IPS-18c (cell line): ENCODE results near the gene ZNF500.
"Not testable (repeated sequence)": the region's sequence is repeated elsewhere in the genome, so short reads cannot be mapped to it uniquely, and the experiment has no call there.

ENCODE experiments used
- H3K4me3 ChIP-seq: 2 replicates; pipeline ENCODE4 v1.7.0; 2013; ENCODE audit warnings: low read depth, mild to moderate bottlenecking, low read length, moderate library complexity; ENCODE audit not compliant: insufficient read depth
- H3K9me3 ChIP-seq: one replicate; pipeline ENCODE4 v1.6.1; 2013; ENCODE audit warnings: mild to moderate bottlenecking, low read length, moderate library complexity; ENCODE audit not compliant: control insufficient read depth, insufficient read depth

ZNF500 gene

DNA sequence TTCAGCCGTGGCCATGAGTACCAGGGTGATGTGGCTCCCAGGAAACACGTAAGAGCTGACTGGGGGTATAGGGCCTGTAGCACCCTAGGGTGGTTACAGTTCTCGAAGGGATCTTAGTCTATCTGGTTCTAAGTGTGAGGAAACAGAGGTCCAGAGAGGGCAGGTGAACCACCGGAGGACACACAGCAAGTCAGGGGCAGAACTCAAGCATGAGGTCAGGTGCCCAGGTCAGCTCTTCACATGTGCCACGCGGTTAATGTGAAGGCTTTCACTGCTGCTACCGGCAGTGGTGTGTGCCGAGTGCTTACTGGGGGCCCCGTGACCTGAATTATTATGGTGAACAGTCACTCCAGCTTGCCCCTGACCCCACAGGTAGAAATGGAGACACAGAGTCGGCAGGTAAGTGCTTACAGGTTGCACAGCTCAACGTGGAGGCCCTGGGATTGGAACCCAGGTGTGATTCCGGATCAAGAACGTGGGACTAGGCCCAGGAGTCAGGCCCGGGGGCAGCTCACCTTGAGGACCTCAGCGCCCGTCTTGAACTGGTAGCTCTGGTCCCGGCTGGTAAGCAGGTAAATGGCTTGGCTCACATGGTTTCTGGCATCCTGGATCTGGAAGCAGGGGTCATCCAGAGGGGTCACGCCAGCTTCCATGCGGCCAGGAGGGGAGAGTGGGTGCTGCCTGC, 32.4 kb upstream of the ZNF500 start:
- Histone ChIP-seq H3K4me3 (no peak overlapping the region), H3K9me3 (no peaks in the 10 kb centered on the region)

- H3K9me3 ChIP-seq = no peaks in the 10 kb centered on the region
- H3K4me3 ChIP-seq = no peak overlapping the region
These were observed 31.5 kb upstream of the ZNF500 start for GRCh38 chr16:4798456-4798855.

DNA sequence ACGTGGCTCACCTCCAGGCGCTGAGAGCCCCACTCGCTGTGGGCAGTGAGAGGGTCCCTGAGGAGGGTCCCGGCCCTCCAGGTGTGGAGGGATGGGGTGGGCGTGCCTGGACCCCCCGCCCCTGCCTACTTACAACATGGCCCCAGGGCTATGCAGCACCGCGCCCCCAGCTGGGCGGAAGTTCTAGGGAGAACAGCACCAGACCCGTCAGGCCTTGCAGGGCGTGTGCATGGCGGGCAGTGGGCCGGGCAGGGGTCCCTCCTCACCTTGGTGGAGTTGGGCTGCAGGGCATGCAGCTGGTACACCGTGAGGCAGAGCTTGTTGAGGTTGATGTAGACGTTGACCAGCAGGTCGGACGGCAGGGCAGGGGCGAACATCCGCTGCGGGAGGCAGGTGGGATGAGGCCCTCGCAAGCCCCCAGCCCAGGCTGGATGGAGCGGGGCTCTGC, 30.9 kb upstream of the ZNF500 start:
- Histone ChIP-seq H3K4me3 (no peak overlapping the region), H3K9me3 (no peaks in the 10 kb centered on the region)

GRCh38 chr16:4796982-4797804, 30.2 kb upstream of the ZNF500 start:
- Histone ChIP-seq H3K4me3 (no peak overlapping the region), H3K9me3 (no peaks in the 10 kb centered on the region)

DNA sequence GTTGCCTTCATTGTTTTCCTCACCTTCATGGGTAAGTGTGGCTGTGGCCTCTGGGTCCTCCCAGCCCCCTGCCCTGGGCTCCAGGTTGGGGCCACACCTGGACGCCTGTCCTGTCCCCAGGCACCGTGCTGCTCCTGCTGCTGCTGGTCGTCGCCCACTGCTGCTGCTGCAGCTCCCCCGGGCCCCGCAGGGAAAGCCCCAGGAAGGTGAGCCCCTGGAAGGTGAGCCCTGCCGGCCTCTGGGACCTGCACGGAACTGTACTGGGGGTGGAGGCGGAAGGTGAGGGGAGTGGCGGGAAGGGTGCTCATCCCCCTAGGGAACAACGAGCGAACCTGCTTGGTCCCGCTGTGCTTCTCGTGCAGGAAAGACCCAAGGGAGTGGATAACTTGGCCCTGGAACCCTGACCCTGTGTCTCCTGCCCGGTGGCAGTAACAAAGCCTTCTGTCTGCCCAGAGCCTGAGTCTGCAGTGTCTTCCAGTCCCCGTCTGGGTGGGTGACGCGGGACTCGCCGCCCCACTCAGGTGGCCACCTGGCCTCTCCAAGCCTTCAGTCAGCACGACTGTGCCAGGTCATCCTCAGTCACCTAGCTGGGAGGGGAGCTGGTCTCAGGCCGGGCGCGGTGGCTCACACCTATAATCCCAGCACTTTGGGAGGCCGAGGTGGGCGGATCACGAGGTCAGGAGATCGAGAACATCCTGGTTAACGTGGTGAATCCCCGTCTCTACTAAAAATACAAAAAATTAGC, 29.0 kb upstream of the ZNF500 start:
- H3K4me3 ChIP-seq = no peak overlapping the region
- no peaks in the 10 kb centered on the region for H3K9me3 ChIP-seq

DNA sequence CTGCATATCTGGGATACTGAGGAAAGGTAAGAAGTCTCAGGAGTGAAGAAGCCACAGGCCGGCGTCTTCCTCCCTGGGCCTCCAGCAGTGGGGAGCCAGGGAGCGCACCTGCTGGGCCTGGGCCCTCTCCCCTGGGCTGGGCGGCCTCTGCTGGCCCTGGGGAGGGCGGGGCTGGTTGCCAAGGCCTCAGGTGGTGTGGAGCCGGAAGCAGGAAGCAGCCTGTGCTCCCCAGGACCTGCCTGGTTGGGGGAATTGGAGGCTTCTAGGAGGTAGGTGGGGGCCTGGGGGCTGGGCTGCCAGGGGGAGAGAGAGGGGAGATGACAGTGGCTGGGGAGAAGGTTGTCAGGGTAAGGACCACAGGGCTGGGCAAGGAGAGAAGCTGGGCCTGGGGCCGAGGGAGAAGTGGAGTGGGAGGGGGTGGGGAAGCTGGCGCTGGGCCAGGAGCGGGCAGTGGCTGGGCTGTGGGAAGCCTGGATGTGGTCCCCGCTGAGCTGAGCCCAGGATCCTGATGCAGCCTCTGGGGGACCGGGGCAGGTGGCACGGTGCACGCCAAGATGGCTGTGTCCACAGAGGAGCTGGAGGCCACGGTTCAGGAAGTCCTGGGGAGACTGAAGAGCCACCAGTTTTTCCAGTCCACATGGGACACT, 28.3 kb upstream of the ZNF500 start, which contains the start of gene SMIM22:
Gene SMIM22 (plus strand): TSS at position 189 of the 647 bp plus-strand sequence. CDS start 366 bp downstream, at position 555.
- no peak within 1 kb of the TSS for H3K4me3 ChIP-seq
- no peaks in the 10 kb centered on the region for H3K9me3 ChIP-seq

DNA sequence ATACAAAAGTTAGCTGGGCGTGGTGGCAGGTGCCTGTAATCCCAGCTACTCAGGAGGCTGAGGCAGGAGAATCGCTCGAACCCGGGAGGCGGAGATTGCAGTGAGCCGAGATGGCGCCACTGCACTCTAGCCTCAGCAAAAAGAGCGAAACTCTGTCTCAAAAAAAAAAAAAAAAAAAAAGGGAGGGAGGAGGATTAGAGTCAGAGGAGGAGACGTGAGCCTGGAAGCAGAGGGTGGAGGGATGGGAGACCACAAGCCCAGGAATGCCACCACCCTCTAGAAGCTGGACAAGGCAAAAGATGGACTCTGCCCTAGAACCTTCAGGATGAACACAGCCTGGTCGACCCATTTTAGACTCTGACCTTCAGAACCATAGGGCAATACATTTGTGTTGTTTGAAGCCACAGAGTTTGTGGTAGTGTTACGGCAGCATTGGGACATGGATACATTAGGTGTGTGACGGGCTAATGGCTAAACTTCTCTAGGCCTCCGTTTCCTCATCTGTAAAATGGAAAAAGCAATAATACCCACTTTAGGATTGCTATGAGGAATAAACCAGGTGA, 26.1 kb upstream of the ZNF500 start:
- Histone ChIP-seq H3K9me3 (no peaks in the 10 kb centered on the region), H3K4me3 (no peak overlapping the region)

DNA sequence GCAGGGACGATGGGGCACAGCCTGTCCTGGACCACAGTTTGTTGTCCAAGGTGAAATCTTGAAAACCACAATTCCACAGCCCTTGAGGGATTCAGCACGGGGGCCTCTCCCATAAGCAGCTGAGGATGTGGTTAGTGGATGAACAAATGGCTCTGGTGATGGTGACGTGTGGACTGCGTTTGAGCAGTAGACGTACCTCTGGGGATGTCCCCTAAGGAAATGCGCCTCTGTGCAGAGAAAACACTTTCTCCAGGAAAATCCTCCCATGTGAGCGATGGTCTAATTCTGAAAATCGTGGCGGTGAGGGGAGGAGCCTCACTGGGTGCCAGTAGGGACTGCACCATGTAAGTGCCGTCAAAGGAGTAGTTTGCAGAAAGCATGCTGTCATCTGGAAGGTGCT, 23.9 kb upstream of the ZNF500 start:
- H3K9me3 ChIP-seq = no peaks in the 10 kb centered on the region
- no peak overlapping the region for H3K4me3 ChIP-seq

DNA sequence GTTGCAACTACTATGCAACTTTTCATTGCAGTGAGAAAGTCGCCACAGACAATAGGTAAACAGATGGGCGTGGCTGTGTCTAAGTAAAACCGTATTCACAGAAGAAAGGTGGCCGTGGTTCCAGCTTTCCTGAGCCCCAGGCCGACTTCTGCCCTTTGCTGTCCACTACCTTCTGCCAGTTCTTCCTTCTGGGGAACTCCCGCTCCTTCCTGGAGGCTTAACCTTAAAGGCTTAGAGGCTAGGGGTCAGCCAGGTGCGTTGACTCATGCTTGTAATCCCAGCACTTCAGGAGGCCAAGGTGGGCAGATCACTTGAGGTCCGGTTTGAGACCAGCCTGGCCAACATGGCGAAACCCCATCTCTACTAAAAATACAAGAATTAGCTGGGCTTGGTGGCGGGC, 23.3 kb upstream of the ZNF500 start:
- Histone ChIP-seq H3K9me3 (no peaks in the 10 kb centered on the region), H3K4me3 (no peak overlapping the region)

- Histone ChIP-seq H3K4me3 (no peak overlapping the region), H3K9me3 (no peaks in the 10 kb centered on the region)
These were observed 21.9 kb upstream of the ZNF500 start for GRCh38 chr16:4788910-4789309.

- Histone ChIP-seq H3K9me3 (peaks cover 2% of the 10 kb centered on the region), H3K4me3 (no peak overlapping the region)
These were observed 21.5 kb upstream of the ZNF500 start for GRCh38 chr16:4788489-4788889.

- H3K9me3 ChIP-seq = peaks cover 2% of the 10 kb centered on the region
These were observed 20.9 kb upstream of the ZNF500 start, which contains the start of gene SEPTIN12 for GRCh38 chr16:4787627-4788482. Gene SEPTIN12 (minus strand): TSS chr16:4788345. CDS start chr16:4787645, 700 bp downstream.

DNA sequence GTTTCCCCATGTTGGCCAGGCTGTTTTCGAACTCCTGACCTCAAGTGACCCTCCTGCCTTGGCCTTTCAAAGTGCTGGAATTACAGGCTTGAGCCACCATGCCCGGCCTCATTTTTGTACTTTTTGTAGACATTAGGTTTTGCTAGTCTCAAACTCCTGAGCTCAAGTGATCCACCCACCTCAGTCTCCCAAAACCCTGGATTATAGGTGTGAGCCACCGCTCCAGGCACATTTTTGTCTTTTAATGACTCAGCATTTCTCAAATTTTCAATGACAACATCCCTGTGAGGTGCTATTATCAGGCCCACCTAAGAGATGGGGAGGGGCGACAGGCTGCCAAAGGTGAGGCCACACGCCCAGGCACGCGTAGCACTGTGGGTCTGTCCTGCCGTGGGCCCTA, 20.1 kb upstream of the ZNF500 start:
- no peak overlapping the region for H3K4me3 ChIP-seq
- H3K9me3 ChIP-seq = peaks cover 2% of the 10 kb centered on the region

More at GRCh38 chr16:4787627-4788482, 20.9 kb upstream of the ZNF500 start, which contains the start of gene SEPTIN12:
- no peak within 1 kb of the TSS for H3K4me3 ChIP-seq

DNA sequence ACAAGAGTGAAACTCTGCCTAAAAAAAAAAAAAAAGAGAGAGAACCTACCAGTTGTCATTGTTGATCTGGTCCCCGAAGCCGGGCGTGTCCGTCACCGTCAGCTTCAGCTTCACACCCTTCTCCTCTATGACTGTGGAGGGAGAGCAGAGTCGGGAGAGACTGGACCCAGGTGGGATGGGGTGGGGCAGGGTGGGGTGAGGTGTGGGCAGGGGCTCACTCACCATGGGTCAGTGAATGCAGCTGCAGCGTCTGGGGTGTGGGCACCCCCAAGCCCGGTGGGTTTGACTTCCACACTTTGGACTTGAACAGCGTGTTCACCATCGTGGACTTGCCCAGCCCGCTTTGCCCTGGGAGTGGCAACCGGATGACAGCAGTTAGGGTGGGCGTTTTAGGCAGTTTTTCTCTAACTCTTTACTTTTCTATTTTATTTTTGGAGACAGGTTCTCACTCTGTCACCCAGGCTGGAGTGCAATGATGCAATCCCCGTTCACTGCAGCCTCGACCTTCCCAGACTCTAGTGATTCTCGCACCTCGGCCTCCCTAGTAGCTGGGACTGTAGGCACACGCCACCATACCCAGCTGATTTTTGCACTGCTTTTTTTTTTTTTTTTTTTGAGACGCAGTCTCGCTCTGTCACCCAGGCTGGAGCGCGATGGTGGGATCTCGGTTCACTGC, 18.9 kb upstream of the ZNF500 start:
- Histone ChIP-seq H3K9me3 (peaks cover 2% of the 10 kb centered on the region), H3K4me3 (no peak overlapping the region)

DNA sequence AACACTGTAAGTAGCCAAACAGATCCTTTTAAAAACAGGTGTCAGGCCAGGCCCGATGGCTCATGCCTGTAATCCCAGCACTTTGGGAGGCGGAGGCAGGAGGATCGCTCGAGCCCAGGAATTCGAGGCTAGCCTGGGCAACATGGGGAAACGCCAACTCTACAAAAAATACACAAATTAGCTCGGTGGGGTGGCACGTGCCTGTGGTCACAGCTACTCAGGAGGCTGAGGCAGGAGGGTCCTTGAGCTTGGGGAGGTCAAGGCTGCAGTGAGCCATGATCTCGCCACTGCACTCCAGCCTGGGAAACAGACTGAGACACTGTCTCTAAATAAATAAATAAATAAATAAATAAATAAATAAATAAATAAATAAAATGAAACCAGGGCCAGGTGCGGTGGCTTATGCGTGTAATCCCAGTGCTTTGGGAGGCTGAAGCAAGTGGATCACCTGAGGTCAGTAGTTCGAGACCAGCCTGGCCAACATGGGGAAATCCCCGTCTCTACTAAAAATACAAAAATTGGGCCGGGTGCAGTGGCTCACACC, 17.6 kb upstream of the ZNF500 start:
- H3K9me3 ChIP-seq, H3K4me3 ChIP-seq: not testable (repeated sequence)
